Measurements from ENCODE around the gene PRPF18. TPM values are rescaled to one million over a fixed set of nuclear protein-coding genes. Genes with fewer than 3 reads are reported as not detected.

The PRPF18 gene
- total RNA-seq, 1 experiment from 2014 or later: 21.9 TPM

DNA sequence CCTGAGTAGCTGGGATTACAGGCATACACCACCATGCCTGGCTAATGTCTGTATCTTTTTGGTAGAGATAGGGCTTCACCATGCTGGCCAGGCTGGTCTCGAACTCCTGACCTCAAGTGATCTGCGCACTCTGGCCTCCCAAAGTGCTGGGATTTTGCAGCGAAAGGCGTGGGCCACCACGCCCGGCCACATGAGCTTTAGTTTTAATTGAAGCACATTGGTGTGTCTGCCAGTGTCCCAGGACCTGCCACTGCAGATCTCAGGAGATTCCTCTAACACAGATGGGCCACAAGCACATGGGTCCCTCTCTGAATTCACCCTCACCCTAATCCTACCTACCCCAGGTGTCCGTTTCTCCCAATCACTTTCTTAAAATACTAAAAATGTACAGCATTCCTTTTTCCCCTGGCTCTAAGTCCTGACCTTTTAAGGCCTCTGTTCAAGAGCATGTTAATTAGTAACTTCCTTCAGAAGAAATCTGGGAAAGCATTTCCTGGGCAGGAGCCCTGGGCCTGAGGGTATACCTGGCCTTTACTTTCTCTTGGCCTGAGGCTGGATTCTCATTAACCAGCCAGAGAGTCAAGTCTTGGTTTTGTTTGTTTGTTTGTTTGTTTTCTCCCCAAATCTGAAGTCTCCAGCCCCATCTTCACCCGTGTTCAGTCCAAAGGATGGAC lies 82.6 kb downstream of the PRPF18 start:
- no peak overlapping the region for H3K27ac ChIP-seq (ENCODE audit: low read depth, low read length, poor library complexity, severe bottlenecking)
- H3K9me3 ChIP-seq (ENCODE audit: low read depth, low read length, poor library complexity, severe bottlenecking): no peaks in the 10 kb centered on the region
- CTCF ChIA-PET: no interaction called here
- no peak overlapping the region for H3K4me3 ChIP-seq (ENCODE audit: low read depth, low read length, poor library complexity, severe bottlenecking)
- no peaks in the 10 kb centered on the region for H3K27me3 ChIP-seq (replicated peaks; ENCODE audit: insufficient read depth, low read depth, low read length, poor library complexity)
- H3K36me3 ChIP-seq (ENCODE audit: insufficient read depth, low read length, poor library complexity, severe bottlenecking): peaks cover 7% of the 10 kb centered on the region
- intact Hi-C loops (cut with micrococcal nuclease; ENCODE audit: unreplicated experiment): no loop called here
- BruUV-seq (replicated peaks): no TSS peak
- POLR2A ChIA-PET (ENCODE audit: low non-redundant PET): no interaction called here
- TF ChIP-seq, protein P1, sequence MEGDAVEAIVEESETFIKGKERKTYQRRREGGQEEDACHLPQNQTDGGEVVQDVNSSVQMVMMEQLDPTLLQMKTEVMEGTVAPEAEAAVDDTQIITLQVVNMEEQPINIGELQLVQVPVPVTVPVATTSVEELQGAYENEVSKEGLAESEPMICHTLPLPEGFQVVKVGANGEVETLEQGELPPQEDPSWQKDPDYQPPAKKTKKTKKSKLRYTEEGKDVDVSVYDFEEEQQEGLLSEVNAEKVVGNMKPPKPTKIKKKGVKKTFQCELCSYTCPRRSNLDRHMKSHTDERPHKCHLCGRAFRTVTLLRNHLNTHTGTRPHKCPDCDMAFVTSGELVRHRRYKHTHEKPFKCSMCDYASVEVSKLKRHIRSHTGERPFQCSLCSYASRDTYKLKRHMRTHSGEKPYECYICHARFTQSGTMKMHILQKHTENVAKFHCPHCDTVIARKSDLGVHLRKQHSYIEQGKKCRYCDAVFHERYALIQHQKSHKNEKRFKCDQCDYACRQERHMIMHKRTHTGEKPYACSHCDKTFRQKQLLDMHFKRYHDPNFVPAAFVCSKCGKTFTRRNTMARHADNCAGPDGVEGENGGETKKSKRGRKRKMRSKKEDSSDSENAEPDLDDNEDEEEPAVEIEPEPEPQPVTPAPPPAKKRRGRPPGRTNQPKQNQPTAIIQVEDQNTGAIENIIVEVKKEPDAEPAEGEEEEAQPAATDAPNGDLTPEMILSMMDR (conservative IDR thresholded peaks at IDR 0.05; ENCODE audit: low read depth, low read length): no peak
- TF ChIP-seq EZH2 (IDR thresholded peaks at IDR 0.05; ENCODE audit: borderline replicate concordance, low read depth, low read length, poor library complexity, severe bottlenecking): no peak
- DNase-seq (ENCODE audit: low spot score): no peak
- H3K4me1 ChIP-seq (ENCODE audit: insufficient read depth, low read length, poor library complexity, severe bottlenecking): peaks cover 23% of the 10 kb centered on the region

DNA sequence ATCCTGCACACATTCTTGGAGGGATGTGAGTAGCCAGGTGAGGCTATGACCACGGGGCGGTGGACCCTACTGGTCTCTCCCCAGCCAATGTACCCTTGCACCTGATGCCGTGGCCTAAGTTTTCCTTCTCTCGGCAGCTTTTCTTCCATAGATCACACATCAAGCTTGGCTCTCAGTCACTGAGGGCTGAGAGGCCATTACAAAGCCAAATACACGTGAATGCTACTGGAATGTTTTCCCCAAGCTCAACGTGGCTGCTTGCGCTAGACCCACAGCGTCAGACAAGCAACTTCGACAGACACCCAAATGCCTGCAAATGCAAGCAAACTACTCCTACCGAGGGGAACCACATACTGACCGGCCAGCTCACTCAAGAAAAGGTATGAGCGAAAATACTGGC lies 83.1 kb downstream of the PRPF18 start:
- POLR2A ChIA-PET (ENCODE audit: low non-redundant PET): no interaction called here
- CTCF ChIA-PET: no interaction called here

DNA sequence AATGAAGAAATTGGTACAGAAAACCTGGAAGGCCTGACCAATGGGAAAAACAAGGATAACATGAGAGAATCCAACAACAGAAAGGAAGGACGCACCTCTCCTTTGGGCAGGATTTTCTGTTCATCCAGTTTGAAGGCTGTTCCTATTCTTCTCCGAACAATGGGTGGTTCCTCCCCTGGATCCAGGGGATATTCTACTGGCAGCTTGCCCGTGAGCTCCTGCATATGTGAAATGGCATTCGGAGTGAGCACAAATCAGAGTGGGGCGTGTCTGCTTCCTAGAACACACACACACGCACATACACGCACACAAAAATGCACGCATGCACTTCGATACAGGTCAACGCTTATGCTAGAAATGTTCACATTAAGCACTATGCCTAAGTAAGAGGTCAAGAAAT lies 83.5 kb downstream of the PRPF18 start:
- CTCF ChIA-PET: no interaction called here
- H3K36me3 ChIP-seq (ENCODE audit: insufficient read depth, low read length, poor library complexity, severe bottlenecking): peaks cover 5% of the 10 kb centered on the region
- peaks cover 23% of the 10 kb centered on the region for H3K4me1 ChIP-seq (ENCODE audit: insufficient read depth, low read length, poor library complexity, severe bottlenecking)
- H3K4me3 ChIP-seq (ENCODE audit: low read depth, low read length, poor library complexity, severe bottlenecking): no peak overlapping the region
- no peak for DNase-seq (ENCODE audit: low spot score)
- TF ChIP-seq EZH2 (IDR thresholded peaks at IDR 0.05; ENCODE audit: borderline replicate concordance, low read depth, low read length, poor library complexity, severe bottlenecking): no peak
- TF ChIP-seq, protein P1 (conservative IDR thresholded peaks at IDR 0.05; ENCODE audit: low read depth, low read length): no peak
- no peak overlapping the region for H3K27ac ChIP-seq (ENCODE audit: low read depth, low read length, poor library complexity, severe bottlenecking)
- intact Hi-C loops (cut with micrococcal nuclease; ENCODE audit: unreplicated experiment): no loop called here
- no peaks in the 10 kb centered on the region for H3K9me3 ChIP-seq (ENCODE audit: low read depth, low read length, poor library complexity, severe bottlenecking)
- H3K27me3 ChIP-seq (replicated peaks; ENCODE audit: insufficient read depth, low read depth, low read length, poor library complexity): no peaks in the 10 kb centered on the region
- POLR2A ChIA-PET (ENCODE audit: low non-redundant PET): no interaction called here
- BruUV-seq (replicated peaks): no TSS peak

More for the DNA sequence above, 83.1 kb downstream of the PRPF18 start:
- Histone ChIP-seq H3K27ac (ENCODE audit: low read depth, low read length, poor library complexity, severe bottlenecking) (no peak overlapping the region), H3K4me3 (ENCODE audit: low read depth, low read length, poor library complexity, severe bottlenecking) (no peak overlapping the region), H3K27me3 (replicated peaks; ENCODE audit: insufficient read depth, low read depth, low read length, poor library complexity) (no peaks in the 10 kb centered on the region), H3K9me3 (ENCODE audit: low read depth, low read length, poor library complexity, severe bottlenecking) (no peaks in the 10 kb centered on the region), H3K36me3 (ENCODE audit: insufficient read depth, low read length, poor library complexity, severe bottlenecking) (peaks cover 7% of the 10 kb centered on the region), H3K4me1 (ENCODE audit: insufficient read depth, low read length, poor library complexity, severe bottlenecking) (peaks cover 23% of the 10 kb centered on the region)
- no TSS peak for BruUV-seq (replicated peaks)
- intact Hi-C loops (cut with micrococcal nuclease; ENCODE audit: unreplicated experiment): no loop called here
- TF ChIP-seq, protein P1 (conservative IDR thresholded peaks at IDR 0.05; ENCODE audit: low read depth, low read length): no peak
- no peak for TF ChIP-seq EZH2 (IDR thresholded peaks at IDR 0.05; ENCODE audit: borderline replicate concordance, low read depth, low read length, poor library complexity, severe bottlenecking)
- no peak for DNase-seq (ENCODE audit: low spot score)
